HepG2 (cell line): ENCODE data around the gene CDK6. TPM values are rescaled to one million over a fixed set of nuclear protein-coding genes. Genes with fewer than 3 reads are reported as not detected.
A peak's percentile ranks its signal among the peaks of the same experiment; 100 is the strongest.

Experiments
- ATAC-seq: fragments of 200-7000 bp; cut with Tn5 transposase; 3 replicates; pipeline ENCODE4 v1.9.1; 2020; ENCODE audit warnings: mild to moderate bottlenecking, moderate library complexity
- BruUV-seq: library from RNA; stranded (reverse); fragments of 400-500 nt; replicated peaks from 2 replicates; lab custom pipeline; 2021; lab: Mats Ljungman, UMichigan
- CTCF ChIA-PET: fragments of 300-600 bp; formaldehyde crosslinking; extraction: SDS; loops from one replicate; lab custom pipeline; 2021; ENCODE audit warnings: low total read pairs, inconsistent platforms, low intra/inter-chr PET ratio; lab: Yijun Ruan, JAX
- POLR2A ChIA-PET: fragments of 350-600 bp; sonication (Branson Sonifier 250); formaldehyde crosslinking; loops from one replicate; lab custom pipeline; 2020; ENCODE audit warnings: antibody characterized with exemption, inconsistent platforms; lab: Yijun Ruan, JAX
- DNase-seq: peaks from one replicate; pipeline ENCODE4 v3.0.0-alpha.2; 2015; ENCODE audit warnings: low spot score
- FAIRE-seq: peaks from 3 replicates; lab custom pipeline; 2011; peaks lifted over from hg19 to GRCh38; lab: Jason Lieb, UNC
- H2AFZ ChIP-seq: one replicate; pipeline ENCODE4 v1.6.1; 2011; ENCODE audit warnings: low read length, inconsistent platforms
- H3K27ac ChIP-seq: fragments of 300-600 bp; 3 replicates; pipeline ENCODE4 v1.8.0; 2011; ENCODE audit warnings: mixed run types, mild to moderate bottlenecking, mixed read lengths, low read length, inconsistent platforms; ENCODE audit not compliant: insufficient read depth; ENCODE audit errors: extremely low read length
- H3K27me3 ChIP-seq, 2 experiments: fragments of 200-600 bp in 1 of 2; 2 replicates in 1 of 2; 3 replicates in 1 of 2; pipeline versions ENCODE4 v1.6.0 to v1.8.0; 2011; ENCODE audit warnings: low read length in 2 of 2, mild to moderate bottlenecking in 2 of 2, moderate library complexity in 2 of 2, inconsistent platforms in 1 of 2; ENCODE audit not compliant: insufficient read depth in 2 of 2, control insufficient read depth in 1 of 2
- H3K36me3 ChIP-seq, 2 experiments: fragments of 200-600 bp in 1 of 2; replicated peaks in 1 of 2; 2 replicates in 1 of 2; 3 replicates in 1 of 2; pipeline versions ENCODE4 v1.5.1 to v1.8.0; 2011; ENCODE audit warnings: low read length in 2 of 2, inconsistent platforms in 1 of 2; ENCODE audit not compliant: insufficient read depth in 2 of 2, control insufficient read depth in 1 of 2
- H3K4me1 ChIP-seq: 2 replicates; pipeline ENCODE4 v1.5.1; 2012; ENCODE audit warnings: low read length, inconsistent platforms; ENCODE audit not compliant: insufficient read depth
- H3K4me2 ChIP-seq: 2 replicates; pipeline ENCODE4 v1.6.0; 2011; ENCODE audit warnings: low read depth, low read length, inconsistent platforms
- H3K4me3 ChIP-seq, 3 experiments: fragments of 200-600 bp in 1 of 3; sonication (generic), shearing (Covaris generic) in 1 of 3; replicated peaks in 1 of 3; 2 replicates each; pipeline ENCODE4 v1.5.1; 2011 to 2016; ENCODE audit warnings: low read length in 3 of 3, inconsistent platforms in 2 of 3, low read depth in 2 of 3, mild to moderate bottlenecking in 2 of 3, control low read depth in 1 of 3, mixed read lengths in 1 of 3; ENCODE audit not compliant: insufficient read depth in 1 of 3
- H3K79me2 ChIP-seq: one replicate; pipeline ENCODE4 v1.6.1; 2011; ENCODE audit warnings: low read length, inconsistent platforms; ENCODE audit not compliant: insufficient read depth
- H3K9ac ChIP-seq: 2 replicates; pipeline ENCODE4 v1.6.0; 2011; ENCODE audit warnings: mild to moderate bottlenecking, low read depth, low read length, inconsistent platforms; ENCODE audit not compliant: insufficient read depth
- H3K9me3 ChIP-seq: 2 replicates; pipeline ENCODE4 v1.5.1; 2012; ENCODE audit warnings: mild to moderate bottlenecking, low read length
- H4K20me1 ChIP-seq: 2 replicates; pipeline ENCODE4 v1.6.0; 2011; ENCODE audit warnings: inconsistent platforms, mild to moderate bottlenecking, low read length, moderate library complexity; ENCODE audit not compliant: insufficient read depth
- HNF4A ChIP-seq: sonication (generic); formaldehyde crosslinking; IDR thresholded peaks from 2 replicates; pipeline ENCODE4 v1.4.0; 2020; ENCODE audit warnings: missing genetic modification reagents
- LCORL ChIP-seq, 2 experiments: fragments of 450-650 bp in 1 of 2; sonication (generic) in 1 of 2; formaldehyde crosslinking in 1 of 2; IDR thresholded peaks; 2 replicates each; pipeline versions ENCODE4 v1.5.0 to v1.6.1; 2017 to 2020; ENCODE audit warnings: antibody characterized with exemption in 1 of 2, missing genetic modification reagents in 1 of 2
- PRMT3 ChIP-seq: sonication (generic); formaldehyde crosslinking; IDR thresholded peaks from 2 replicates; pipeline ENCODE4 v1.8.1; 2022; ENCODE audit warnings: low read depth, mild to moderate bottlenecking, moderate library complexity, missing genetic modification reagents, borderline replicate concordance
- RBM22 ChIP-seq: fragments of 200-400 bp; formaldehyde crosslinking; optimal IDR thresholded peaks from 2 replicates; pipeline ENCODE3; 2017; ENCODE audit warnings: mild to moderate bottlenecking, low read length, moderate library complexity
- RNF2 ChIP-seq: fragments of 450-650 bp; conservative IDR thresholded peaks from 2 replicates; pipeline ENCODE4 v1.6.1; 2016; ENCODE audit warnings: low read depth
- SMAD1 ChIP-seq: sonication (generic); formaldehyde crosslinking; IDR thresholded peaks from 2 replicates; pipeline ENCODE4 v1.4.0; 2020; ENCODE audit warnings: missing genetic modification reagents, low read depth, mild to moderate bottlenecking, borderline replicate concordance
- SP5 ChIP-seq: IDR thresholded peaks from 2 replicates; pipeline ENCODE4 v1.6.1; 2016; ENCODE audit warnings: low read depth, borderline replicate concordance
- ZFX ChIP-seq: sonication (generic); formaldehyde crosslinking; IDR thresholded peaks from 2 replicates; pipeline ENCODE4 v1.4.0; 2020; ENCODE audit warnings: mild to moderate bottlenecking, low read depth, missing genetic modification reagents, moderate library complexity
- ZFY ChIP-seq: sonication (generic); formaldehyde crosslinking; IDR thresholded peaks from 2 replicates; pipeline ENCODE4 v1.4.0; 2020; ENCODE audit warnings: missing genetic modification reagents
- ZNF670 ChIP-seq: sonication (generic); formaldehyde crosslinking; IDR thresholded peaks from 2 replicates; pipeline ENCODE4 v1.8.0; 2022; ENCODE audit warnings: mild to moderate bottlenecking, missing genetic modification reagents, borderline replicate concordance
- ZNF703 ChIP-seq: sonication (generic); formaldehyde crosslinking; IDR thresholded peaks from 2 replicates; pipeline ENCODE4 v1.5.1; 2020; ENCODE audit warnings: missing genetic modification reagents, mild to moderate bottlenecking, moderate library complexity, borderline replicate concordance
- WGBS: methylation state at CpG from one replicate; pipeline ENCODE4 v1.1.6; 2017; ENCODE audit warnings: low lambda C conversion rate; 5-methylcytosine and 5-hydroxymethylcytosine counted together
- in situ Hi-C: cut with HindIII; loops from 2 replicates; pipeline ENCODE4 v1.10.0; 2017; ENCODE audit warnings: low pct_unique_long_range_greater_than_20kb; ENCODE audit not compliant: extremely low pct_ligation_motif_present
- intact Hi-C: fragments of 100-400 bp; cut with micrococcal nuclease; formaldehyde crosslinking; loops from one replicate; pipeline ENCODE4 v1.10.0; 2022; ENCODE audit not compliant: unreplicated experiment
- polyA plus RNA-seq, 8 experiments: library from polyadenylated mRNA; depleted of rRNA in 3 of 8; stranded (reverse) in 7 of 8; unstranded in 1 of 8; fragments of >200 nt; fragmentation: Illumina TruSeq in 4 of 8; extraction: Trizol in 4 of 8; gene quantifications; 2 replicates each; pipeline versions ENCODE4 v1.2.1 to v1.2.3, GENCODE V29; 2011 to 2016; ENCODE audit warnings: low read depth in 4 of 8, missing spikeins in 1 of 8, mixed read lengths in 1 of 8; ENCODE audit not compliant: insufficient read depth in 1 of 8
- total RNA-seq, 5 experiments: library from RNA; depleted of rRNA; stranded (reverse); fragments of >200 nt; fragmentation: Illumina TruSeq; extraction: Trizol; gene quantifications; 2 replicates each; pipeline ENCODE4 v1.2.3, GENCODE V29; 2016; ENCODE audit warnings: low read depth in 1 of 5
- TF ChIP-seq, protein P1 (sequence below): fragments of 450-650 bp; IDR thresholded peaks from 2 replicates; pipeline ENCODE4 v1.6.1; 2016
- TF ChIP-seq, protein P2 (sequence below), 2 experiments: fragments of 450-650 bp in 1 of 2; sonication (generic) in 1 of 2; formaldehyde crosslinking; IDR thresholded peaks; 2 replicates each; pipeline versions ENCODE4 v1.5.0 to v1.8.0; 2020 to 2022; ENCODE audit warnings: mild to moderate bottlenecking in 1 of 2, missing genetic modification reagents in 1 of 2

The CDK6 gene
- total and polyA plus RNA-seq, 2 of the 13 experiments (the other 11 are each of a cell fraction or from before 2014, with no cell fraction given), result 34.6 to 90.8 TPM

GRCh38 chr7:92682330-92682729, 154.0 kb downstream of the CDK6 start:
- H4K20me1 ChIP-seq, result no peaks in the 10 kb centered on the region
- CTCF ChIA-PET, result no interaction called here
- H3K79me2 ChIP-seq, result peaks cover 20% of the 10 kb centered on the region
- DNase-seq (peak; percentile 41), FAIRE-seq (no peak)
- H3K4me2 ChIP-seq, result no peak overlapping the region; the same call in 1 of the 2 replicates
- WGBS, result 65% methylated on average over 5 of the region's 5 CpGs
- intact Hi-C loops, result no loop called here
- no peak overlapping the region for H2AFZ ChIP-seq
- no peaks in the 10 kb centered on the region for H3K9me3 ChIP-seq
- H3K4me3 ChIP-seq, result no peak overlapping the region; a peak in 1 of 6 replicates
- H3K27ac ChIP-seq, result peak overlapping the region; percentile 91
- TF ChIP-seq, protein P1, sequence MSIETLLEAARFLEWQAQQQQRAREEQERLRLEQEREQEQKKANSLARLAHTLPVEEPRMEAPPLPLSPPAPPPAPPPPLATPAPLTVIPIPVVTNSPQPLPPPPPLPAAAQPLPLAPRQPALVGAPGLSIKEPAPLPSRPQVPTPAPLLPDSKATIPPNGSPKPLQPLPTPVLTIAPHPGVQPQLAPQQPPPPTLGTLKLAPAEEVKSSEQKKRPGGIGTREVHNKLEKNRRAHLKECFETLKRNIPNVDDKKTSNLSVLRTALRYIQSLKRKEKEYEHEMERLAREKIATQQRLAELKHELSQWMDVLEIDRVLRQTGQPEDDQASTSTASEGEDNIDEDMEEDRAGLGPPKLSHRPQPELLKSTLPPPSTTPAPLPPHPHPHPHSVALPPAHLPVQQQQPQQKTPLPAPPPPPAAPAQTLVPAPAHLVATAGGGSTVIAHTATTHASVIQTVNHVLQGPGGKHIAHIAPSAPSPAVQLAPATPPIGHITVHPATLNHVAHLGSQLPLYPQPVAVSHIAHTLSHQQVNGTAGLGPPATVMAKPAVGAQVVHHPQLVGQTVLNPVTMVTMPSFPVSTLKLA, result peak; percentile 31; the same call in 1 of the 2 replicates
- no peak for TF ChIP-seq PRMT3 (CRISPR knock-in tag)
- TF ChIP-seq SP5 (CRISPR knock-in tag), result no peak
- TF ChIP-seq ZFY, result 0 out of 2 replicates have a peak, but pooled peaks have one; percentile 21
- TF ChIP-seq HNF4A (CRISPR knock-in tag), result peak; percentile 13; the same call in 1 of the 2 replicates
- no peak for TF ChIP-seq ZNF670 (CRISPR knock-in tag)
- TF ChIP-seq LCORL (IDR thresholded peaks at IDR 0.05), result no peak
- 0 out of 2 replicates have a peak, but pooled peaks have one; percentile 24 for TF ChIP-seq LCORL (CRISPR knock-in tag; IDR thresholded peaks at IDR 0.05)
- TF ChIP-seq, protein P2, sequence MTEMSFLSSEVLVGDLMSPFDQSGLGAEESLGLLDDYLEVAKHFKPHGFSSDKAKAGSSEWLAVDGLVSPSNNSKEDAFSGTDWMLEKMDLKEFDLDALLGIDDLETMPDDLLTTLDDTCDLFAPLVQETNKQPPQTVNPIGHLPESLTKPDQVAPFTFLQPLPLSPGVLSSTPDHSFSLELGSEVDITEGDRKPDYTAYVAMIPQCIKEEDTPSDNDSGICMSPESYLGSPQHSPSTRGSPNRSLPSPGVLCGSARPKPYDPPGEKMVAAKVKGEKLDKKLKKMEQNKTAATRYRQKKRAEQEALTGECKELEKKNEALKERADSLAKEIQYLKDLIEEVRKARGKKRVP (CRISPR knock-in tag; IDR thresholded peaks at IDR 0.05), result no peak
- TF ChIP-seq ZFX (CRISPR knock-in tag), result peak; percentile 25; the same call in 1 of the 2 replicates
- peak; percentile 36 for TF ChIP-seq RBM22
- no peak for TF ChIP-seq RNF2
- no peak for TF ChIP-seq SMAD1 (CRISPR knock-in tag)
- TF ChIP-seq ZNF703 (CRISPR knock-in tag), result no peak
- TF ChIP-seq, all 625 proteins: peak for 6
- no peaks in the 10 kb centered on the region for H3K27me3 ChIP-seq
- ATAC-seq, result peak; percentile 3; the same call in 1 of the 3 replicates
- H3K36me3 ChIP-seq, result peaks cover 6 to 17% of the 10 kb centered on the region in 2 experiments
- H3K9ac ChIP-seq, result peak overlapping the region; percentile 63
- in situ Hi-C loops, result loop anchor here (5.0 kb wide), 1 partner anchor 150 kb away; no protein-coding TSS in a partner anchor
- no TSS peak for BruUV-seq
- POLR2A ChIA-PET, result interaction anchor here (4.3 kb wide), 1 partner anchor 13 kb away, joined by 24 read pairs; no protein-coding TSS in a partner anchor
- H3K4me1 ChIP-seq, result peaks cover 84% of the 10 kb centered on the region
